SU-DHL-6 (cell line): ENCODE measurements around the gene ITPR3.

Source experiments
- CTCF ChIP-seq: fragments of 200-600 bp; sonication (generic); IDR thresholded peaks from one replicate; pipeline ENCODE4 v1.5.1; 2017; ENCODE audit warnings: antibody characterized with exemption, mild to moderate bottlenecking, low read length, moderate library complexity; ENCODE audit not compliant: insufficient read depth, poor library complexity, severe bottlenecking
- EZH2phosphoT487 ChIP-seq: fragments of 200-600 bp; sonication (generic), shearing (Covaris generic); conservative IDR thresholded peaks from 2 replicates; pipeline ENCODE4 v1.6.1; 2018; ENCODE audit warnings: mild to moderate bottlenecking, antibody characterized with exemption, low read length, moderate library complexity, mixed read lengths

GRCh38 chr6:33716890-33717632, 95.9 kb downstream of the ITPR3 start:
- TF ChIP-seq CTCF: no peak
- no peak for TF ChIP-seq EZH2phosphoT487
